Ovary (tissue), 9 donors: ENCODE results near the gene MTHFS. TPM values are rescaled to one million over a fixed set of nuclear protein-coding genes. Genes with fewer than 3 reads are reported as not detected.
"Not testable (repeated sequence)": the region's sequence is repeated elsewhere in the genome, so short reads cannot be mapped to it uniquely, and the experiment has no call there.

Experiments
- DNase-seq, 5 donors: peaks; one replicate each; pipeline ENCODE4 v3.0.0-alpha.2; 2019 to 2020
- H3K27ac ChIP-seq, 2 donors: fragments of 200-600 bp; one replicate each; pipeline versions ENCODE4 v1.5.1 to v1.8.0; 2019 to 2022
- H3K27me3 ChIP-seq: fragments of 200-600 bp; one replicate; pipeline ENCODE4 v1.8.0; 2022
- H3K36me3 ChIP-seq: fragments of 200-600 bp; sonication (generic); one replicate; pipeline ENCODE4 v1.5.1; 2019
- H3K4me1 ChIP-seq: one replicate; pipeline ENCODE4 v1.8.1; 2013; ENCODE audit warnings: mild to moderate bottlenecking, moderate library complexity; ENCODE audit not compliant: insufficient read depth
- H3K4me3 ChIP-seq: fragments of 200-600 bp; sonication (generic); one replicate; pipeline ENCODE4 v1.5.1; 2017
- H3K9me3 ChIP-seq, 2 donors: fragments of 200-600 bp in 1 of 2; sonication (generic) in 1 of 2; one replicate each; pipeline versions ENCODE4 v1.5.1 to v1.8.1; 2013 to 2019; ENCODE audit warnings: mild to moderate bottlenecking in 1 of 2, moderate library complexity in 1 of 2
- EP300 ChIP-seq: sonication (generic); formaldehyde crosslinking; IDR thresholded peaks from one replicate; pipeline ENCODE4 v1.6.1; 2017; ENCODE audit warnings: antibody characterized with exemption
- POLR2A ChIP-seq: fragments of 450-650 bp; IDR thresholded peaks from one replicate; pipeline ENCODE4 v1.6.1; 2017; ENCODE audit warnings: antibody characterized with exemption, mild to moderate bottlenecking, moderate library complexity
- WGBS, 3 donors: extraction: QIAGEN DNeasy Blood & Tissue Kit in 1 of 3; methylation state at CpG; one replicate each; pipeline versions ENCODE4 v1.1.5 to v1.1.7; 2013 to 2017; 5-methylcytosine and 5-hydroxymethylcytosine counted together
- intact Hi-C, 4 donors: fragments of 100-400 bp; cut with DNase I; formaldehyde crosslinking; loops; one replicate each; pipeline versions ENCODE4 v1.11.0 to v1.15.1; 2022 to 2023
- polyA plus RNA-seq, 2 donors: library from polyadenylated mRNA; stranded (reverse); fragments of 200-250 nt in 1 of 2; fragments of 350-450 nt in 1 of 2; fragmentation: Illumina TruSeq in 1 of 2; extraction: RNeasy Lipid Tissue Mini Kit (QIAGEN cat#74804) in 1 of 2; gene quantifications; one replicate each; pipeline ENCODE4 v1.2.3, GENCODE V29; 2013 to 2014
- total RNA-seq, 7 donors: library from RNA; depleted of rRNA in 2 of 7; stranded (reverse); fragments of >200 nt in 2 of 7; fragmentation: NEBNext Ultra II Directional in 3 of 7; extraction: Animal tissue kit (Norgen Biotek cat#: 25700) in 3 of 7; gene quantifications; one replicate each; pipeline versions ENCODE4 v1.1.0 to v1.2.4, GENCODE V29; 2016 to 2023
- TF ChIP-seq, protein P1 (sequence below), 3 donors: fragments of 450-650 bp in 2 of 3; fragments of 200-600 bp in 1 of 3; IDR thresholded peaks; one replicate each; pipeline versions ENCODE4 v1.5.1 to v1.8.0; 2016 to 2022; ENCODE audit warnings: antibody characterized with exemption in 3 of 3, mild to moderate bottlenecking in 1 of 3
- donor health status: DM: no; HTN: no; CAD: no; lungs with moderate emphysema.
- donor health status: DM: no; HTN: no; CAD: no.
- donor health status: Bipolar disorder and iron deficiency.
- donor health status: DM: yes; HTN: yes; CAD: no.
- donor health status: DM: no; HTN: no; CAD: no.
- donor health status: DM: yes; HTN: yes; CAD: no.

MTHFS gene
- total and polyA plus RNA-seq, 9 donors, result 5.6 to 25.0 (median 14.2) TPM

- Histone ChIP-seq H3K9me3 (no peaks in the 10 kb centered on the region), H3K4me3 (no peak overlapping the region), H3K27me3 (no peaks in the 10 kb centered on the region), H3K27ac (no peak overlapping the region), H3K36me3 (no peaks in the 10 kb centered on the region), H3K4me1 (no peaks in the 10 kb centered on the region)
- WGBS, 3 donors, result 86 to 88% (median 88%) methylated on average over 4 of the region's 4 CpGs
- DNase-seq, result no peak
- TF ChIP-seq, protein P1, sequence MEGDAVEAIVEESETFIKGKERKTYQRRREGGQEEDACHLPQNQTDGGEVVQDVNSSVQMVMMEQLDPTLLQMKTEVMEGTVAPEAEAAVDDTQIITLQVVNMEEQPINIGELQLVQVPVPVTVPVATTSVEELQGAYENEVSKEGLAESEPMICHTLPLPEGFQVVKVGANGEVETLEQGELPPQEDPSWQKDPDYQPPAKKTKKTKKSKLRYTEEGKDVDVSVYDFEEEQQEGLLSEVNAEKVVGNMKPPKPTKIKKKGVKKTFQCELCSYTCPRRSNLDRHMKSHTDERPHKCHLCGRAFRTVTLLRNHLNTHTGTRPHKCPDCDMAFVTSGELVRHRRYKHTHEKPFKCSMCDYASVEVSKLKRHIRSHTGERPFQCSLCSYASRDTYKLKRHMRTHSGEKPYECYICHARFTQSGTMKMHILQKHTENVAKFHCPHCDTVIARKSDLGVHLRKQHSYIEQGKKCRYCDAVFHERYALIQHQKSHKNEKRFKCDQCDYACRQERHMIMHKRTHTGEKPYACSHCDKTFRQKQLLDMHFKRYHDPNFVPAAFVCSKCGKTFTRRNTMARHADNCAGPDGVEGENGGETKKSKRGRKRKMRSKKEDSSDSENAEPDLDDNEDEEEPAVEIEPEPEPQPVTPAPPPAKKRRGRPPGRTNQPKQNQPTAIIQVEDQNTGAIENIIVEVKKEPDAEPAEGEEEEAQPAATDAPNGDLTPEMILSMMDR (IDR thresholded peaks at IDR 0.05), result no peak
- TF ChIP-seq EP300 (no peak), POLR2A (no peak)
- intact Hi-C loops, result no loop called here
These were observed 42.6 kb upstream of the MTHFS start for GRCh38 chr15:79939399-79939798.

DNA sequence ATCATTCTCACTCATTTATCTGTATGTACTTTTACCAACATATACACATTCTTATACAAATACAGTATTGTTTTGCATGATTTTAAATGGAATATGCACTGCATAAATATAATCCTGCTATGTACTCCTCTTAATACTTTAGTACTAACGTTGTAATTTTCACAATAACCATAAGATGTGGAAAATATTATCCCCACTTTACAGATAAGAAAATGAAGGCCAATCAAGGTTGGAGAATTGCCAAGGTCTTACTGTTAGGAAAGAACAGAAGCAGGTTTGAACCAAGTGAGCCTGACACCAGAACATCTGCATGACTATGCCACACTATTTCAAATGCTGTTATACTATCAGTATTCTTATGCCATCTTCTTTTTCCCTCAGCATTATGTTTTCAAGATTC, 41.3 kb upstream of the MTHFS start:
- TF ChIP-seq POLR2A (no peak), EP300 (no peak)
- TF ChIP-seq, protein P1 (IDR thresholded peaks at IDR 0.05), result no peak
- H3K36me3 ChIP-seq, result no peaks in the 10 kb centered on the region
- WGBS, 3 donors, result 22 to 47% (median 33%) methylated on average over 1 of the region's 1 CpG

GRCh38 chr15:79935556-79936201, 38.9 kb upstream of the MTHFS start:
- H3K36me3 ChIP-seq, H3K4me3 ChIP-seq, DNase-seq, H3K4me1 ChIP-seq, H3K27me3 ChIP-seq, H3K9me3 ChIP-seq, intact Hi-C loops, H3K27ac ChIP-seq: not testable (repeated sequence)
- 5 to 9% (median 8%) methylated on average over 7 of the region's 7 CpGs for WGBS, 3 donors

More for the DNA sequence above, 41.3 kb upstream of the MTHFS start:
- intact Hi-C loops, result no loop called here
- no peaks in the 10 kb centered on the region for H3K9me3 ChIP-seq
- H3K4me3 ChIP-seq, result no peak overlapping the region
- H3K4me1 ChIP-seq, result no peaks in the 10 kb centered on the region
- no peak for DNase-seq
- no peaks in the 10 kb centered on the region for H3K27me3 ChIP-seq
- no peak overlapping the region for H3K27ac ChIP-seq

DNA sequence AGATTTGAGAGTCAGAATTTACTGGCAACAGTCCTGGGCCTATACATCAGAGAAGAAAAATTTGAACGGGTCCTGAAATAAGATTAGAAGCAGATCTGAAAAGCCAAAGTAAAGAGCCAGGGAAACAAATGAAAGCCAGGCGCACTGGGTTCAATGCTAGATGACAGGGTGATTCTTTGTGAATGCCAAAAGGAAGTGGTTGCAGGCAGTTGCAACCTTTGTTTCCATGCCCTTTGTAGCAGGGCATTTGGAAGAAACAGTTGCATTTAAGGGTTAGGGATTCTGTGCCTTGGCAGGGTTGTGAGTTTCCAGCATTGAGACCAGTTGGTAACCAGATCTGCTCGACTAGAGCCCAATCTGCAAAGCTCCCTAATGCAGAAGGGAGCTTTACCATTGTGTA, 36.4 kb upstream of the MTHFS start:
- H3K27ac ChIP-seq, result no peak overlapping the region
- intact Hi-C loops, result no loop called here
- no peaks in the 10 kb centered on the region for H3K4me1 ChIP-seq
- TF ChIP-seq EP300, result no peak
- TF ChIP-seq POLR2A, result no peak
- TF ChIP-seq, protein P1 (IDR thresholded peaks at IDR 0.05), result no peak
- 59 to 65% (median 64%) methylated on average over 3 of the region's 3 CpGs for WGBS, 3 donors
- H3K9me3 ChIP-seq, result no peaks in the 10 kb centered on the region
- H3K27me3 ChIP-seq, result no peaks in the 10 kb centered on the region
- no peak overlapping the region for H3K4me3 ChIP-seq
- no peak for DNase-seq
- no peaks in the 10 kb centered on the region for H3K36me3 ChIP-seq

- no peak for TF ChIP-seq EP300
- no peak for TF ChIP-seq POLR2A
- TF ChIP-seq, protein P1 (IDR thresholded peaks at IDR 0.05), result no peak
- Histone ChIP-seq H3K4me1 (no peaks in the 10 kb centered on the region), H3K27ac (no peak overlapping the region), H3K36me3 (no peaks in the 10 kb centered on the region), H3K27me3 (no peaks in the 10 kb centered on the region), H3K9me3 (no peaks in the 10 kb centered on the region), H3K4me3 (no peak overlapping the region)
- intact Hi-C loops, result no loop called here
- no peak for DNase-seq
- 43 to 46% (median 45%) methylated on average over 5 of the region's 5 CpGs for WGBS, 3 donors
These were observed 35.6 kb upstream of the MTHFS start for GRCh38 chr15:79932447-79932846.
